GM12872 (cell line): ENCODE results near the gene P2RX7.

Source experiments
- CTCF ChIP-seq: IDR thresholded peaks from 3 replicates; pipeline ENCODE4 v1.5.1; 2011; ENCODE audit warnings: low read depth, mild to moderate bottlenecking, low read length, moderate library complexity; ENCODE audit not compliant: insufficient read depth

The P2RX7 gene

GRCh38 chr12:121129811-121130147 lies 2.9 kb upstream of the P2RX7 start:
- TF ChIP-seq CTCF: no peak

GRCh38 chr12:121130866-121131373 lies 1.8 kb upstream of the P2RX7 start:
- TF ChIP-seq CTCF: no peak

GRCh38 chr12:121131941-121132341 lies 735 bp upstream of the P2RX7 start:
- no peak for TF ChIP-seq CTCF

- TF ChIP-seq CTCF: no peak
These were observed 1.2 kb downstream of the P2RX7 start for GRCh38 chr12:121133838-121134237.

GRCh38 chr12:121135320-121135719 lies 2.6 kb downstream of the P2RX7 start:
- TF ChIP-seq CTCF: no peak

GRCh38 chr12:121137512-121137911 lies 4.8 kb downstream of the P2RX7 start:
- TF ChIP-seq CTCF: no peak

GRCh38 chr12:121138284-121138683 lies 5.6 kb downstream of the P2RX7 start:
- no peak for TF ChIP-seq CTCF

- no peak for TF ChIP-seq CTCF
These were observed 6.6 kb downstream of the P2RX7 start for GRCh38 chr12:121139286-121139685.
